IMR-90 (cell line): ENCODE data around the gene SNTN. TPM values are rescaled to one million over a fixed set of nuclear protein-coding genes. Genes with fewer than 3 reads are reported as not detected.

Experiments used
- ATAC-seq: fragments of 200-7000 bp; cut with Tn5 transposase; 2 replicates; pipeline ENCODE4 v1.9.1; 2020; ENCODE audit warnings: low read depth, mild to moderate bottlenecking, moderate library complexity
- BruUV-seq: library from RNA; stranded (reverse); fragments of 400-500 nt; replicated peaks from 2 replicates; lab custom pipeline; 2021; lab: Mats Ljungman, UMichigan
- CTCF ChIA-PET: fragments of 300-600 bp; formaldehyde crosslinking; extraction: SDS; loops from one replicate; lab custom pipeline; 2021; ENCODE audit warnings: antibody characterized with exemption; lab: Yijun Ruan, JAX
- POLR2A ChIA-PET: fragments of 300-600 bp; sonication (Branson Sonifier 250); formaldehyde crosslinking; loops from one replicate; lab custom pipeline; 2022; ENCODE audit warnings: antibody characterized with exemption; ENCODE audit not compliant: unreplicated experiment; lab: Charles Lee
- DNase-seq: peaks from one replicate; pipeline ENCODE4 v3.0.0; 2013
- H2AFZ ChIP-seq: replicated peaks from 2 replicates; pipeline ENCODE3; 2013; ENCODE audit warnings: low read length, mild to moderate bottlenecking; ENCODE audit not compliant: poor library complexity
- H2AK5ac ChIP-seq: 2 replicates; pipeline ENCODE4 v1.6.1; 2013; ENCODE audit warnings: low read depth, low read length, inconsistent platforms
- H2AK9ac ChIP-seq: replicated peaks from 2 replicates; pipeline ENCODE3; 2013; ENCODE audit warnings: mild to moderate bottlenecking, low read depth, low read length, moderate library complexity; ENCODE audit not compliant: poor library complexity
- H2BK120ac ChIP-seq: 2 replicates; pipeline ENCODE4 v1.6.1; 2013; ENCODE audit warnings: low read depth, low read length, inconsistent platforms
- H2BK15ac ChIP-seq: 3 replicates; pipeline ENCODE4 v1.6.1; 2013; ENCODE audit warnings: low read depth, low read length, inconsistent platforms
- H2BK20ac ChIP-seq: 2 replicates; pipeline ENCODE4 v1.6.1; 2013; ENCODE audit warnings: low read depth, mild to moderate bottlenecking, inconsistent platforms, low read length, moderate library complexity
- H2BK5ac ChIP-seq: 2 replicates; pipeline ENCODE4 v1.6.1; 2013; ENCODE audit warnings: mild to moderate bottlenecking, low read depth, low read length, inconsistent platforms; ENCODE audit not compliant: poor library complexity, severe bottlenecking
- H3K14ac ChIP-seq: replicated peaks from 2 replicates; pipeline ENCODE4 v1.6.1; 2013; ENCODE audit warnings: low read depth, low read length, inconsistent platforms
- H3K18ac ChIP-seq: 2 replicates; pipeline ENCODE4 v1.6.1; 2013; ENCODE audit warnings: low read depth, low read length, control low read depth
- H3K23ac ChIP-seq: 2 replicates; pipeline ENCODE4 v1.6.1; 2013; ENCODE audit warnings: low read depth, low read length, inconsistent platforms
- H3K27ac ChIP-seq: 2 replicates; pipeline ENCODE4 v1.5.1; 2013; ENCODE audit warnings: mild to moderate bottlenecking, control low read depth, low read length; ENCODE audit not compliant: insufficient read depth
- H3K27me3 ChIP-seq: 2 replicates; pipeline ENCODE4 v1.6.1; 2013; ENCODE audit warnings: low read length; ENCODE audit not compliant: control insufficient read depth, insufficient read depth
- H3K36me3 ChIP-seq: 2 replicates; pipeline ENCODE4 v1.6.1; 2013; ENCODE audit warnings: low read length, mixed read lengths; ENCODE audit not compliant: control insufficient read depth, insufficient read depth
- H3K4ac ChIP-seq: 2 replicates; pipeline ENCODE4 v1.6.1; 2013; ENCODE audit warnings: low read depth, low read length, inconsistent platforms
- H3K4me1 ChIP-seq: 2 replicates; pipeline ENCODE4 v1.6.1; 2013; ENCODE audit warnings: low read length, mixed read lengths; ENCODE audit not compliant: control insufficient read depth, insufficient read depth
- H3K4me2 ChIP-seq: 2 replicates; pipeline ENCODE4 v1.6.1; 2013; ENCODE audit warnings: low read depth, mild to moderate bottlenecking, control low read depth, low read length, moderate library complexity
- H3K4me3 ChIP-seq: 2 replicates; pipeline ENCODE4 v1.5.1; 2013; ENCODE audit warnings: low read depth, mild to moderate bottlenecking, control low read depth, low read length, moderate library complexity; ENCODE audit not compliant: insufficient read depth
- H3K56ac ChIP-seq: 2 replicates; pipeline ENCODE4 v1.6.1; 2013; ENCODE audit warnings: low read length, inconsistent platforms; ENCODE audit not compliant: insufficient read depth; ENCODE audit errors: extremely low read depth
- H3K79me1 ChIP-seq, 2 experiments: 2 replicates each; pipeline ENCODE4 v1.6.1; 2013; ENCODE audit warnings: low read length in 2 of 2, inconsistent platforms in 1 of 2, low read depth in 1 of 2
- H3K9ac ChIP-seq: 2 replicates; pipeline ENCODE4 v1.6.1; 2013; ENCODE audit warnings: low read depth, low read length, control low read depth
- H3K9me1 ChIP-seq: 2 replicates; pipeline ENCODE4 v1.6.1; 2013; ENCODE audit warnings: low read length, inconsistent platforms; ENCODE audit not compliant: insufficient read depth
- H3K9me3 ChIP-seq: 2 replicates; pipeline ENCODE4 v1.6.1; 2013; ENCODE audit warnings: low read length; ENCODE audit not compliant: control insufficient read depth, insufficient read depth
- H4K20me1 ChIP-seq: 2 replicates; pipeline ENCODE4 v1.6.1; 2013; ENCODE audit warnings: low read length, inconsistent platforms; ENCODE audit not compliant: insufficient read depth
- H4K5ac ChIP-seq: 2 replicates; pipeline ENCODE4 v1.6.1; 2013; ENCODE audit warnings: mild to moderate bottlenecking, low read depth, low read length, control low read depth
- H4K8ac ChIP-seq, 2 experiments: 2 replicates each; pipeline ENCODE4 v1.6.1; 2013; ENCODE audit warnings: low read depth in 2 of 2, low read length in 2 of 2, control low read depth in 1 of 2, inconsistent platforms in 1 of 2
- H4K91ac ChIP-seq: 2 replicates; pipeline ENCODE4 v1.6.1; 2013; ENCODE audit warnings: low read depth, low read length, inconsistent platforms; ENCODE audit not compliant: insufficient read depth
- BHLHE40 ChIP-seq: fragments of 150-350 bp; IDR thresholded peaks from 2 replicates; pipeline ENCODE4 v1.6.1; 2016; ENCODE audit warnings: mild to moderate bottlenecking, low read depth, low read length
- CEBPB ChIP-seq: IDR thresholded peaks from 2 replicates; pipeline ENCODE4 v1.6.1; 2012; ENCODE audit warnings: low read depth, low read length, improper control_type of control experiment
- CHD1 ChIP-seq: IDR thresholded peaks from 2 replicates; pipeline ENCODE4 v1.6.1; 2012; ENCODE audit warnings: low read depth, low read length, improper control_type of control experiment
- CTCF ChIP-seq: conservative IDR thresholded peaks from 2 replicates; pipeline ENCODE4 v1.5.1; 2012; ENCODE audit warnings: mild to moderate bottlenecking, low read depth, low read length, improper control_type of control experiment
- ELK1 ChIP-seq: fragments of 150-350 bp; IDR thresholded peaks from 2 replicates; pipeline ENCODE4 v1.6.1; 2016; ENCODE audit warnings: low read depth, mild to moderate bottlenecking, low read length, moderate library complexity, borderline replicate concordance
- FOS ChIP-seq: fragments of 150-350 bp; IDR thresholded peaks from 2 replicates; pipeline ENCODE4 v1.6.1; 2016; ENCODE audit warnings: low read depth, low read length
- MAFK ChIP-seq: IDR thresholded peaks from 2 replicates; pipeline ENCODE4 v1.6.1; 2012; ENCODE audit warnings: low read depth, low read length, improper control_type of control experiment
- MAZ ChIP-seq: IDR thresholded peaks from 2 replicates; pipeline ENCODE4 v1.6.1; 2012; ENCODE audit warnings: low read depth, mild to moderate bottlenecking, low read length, improper control_type of control experiment, moderate library complexity, borderline replicate concordance
- MXI1 ChIP-seq: IDR thresholded peaks from 2 replicates; pipeline ENCODE4 v1.6.1; 2012; ENCODE audit warnings: low read depth, mild to moderate bottlenecking, low read length, moderate library complexity, borderline replicate concordance
- NFE2L2 ChIP-seq: fragments of 150-350 bp; IDR thresholded peaks from 2 replicates; pipeline ENCODE4 v1.6.1; 2016; ENCODE audit warnings: low read depth, mild to moderate bottlenecking, low read length
- POLR2A ChIP-seq: IDR thresholded peaks from 2 replicates; pipeline ENCODE4 v1.6.1; 2012; ENCODE audit warnings: mild to moderate bottlenecking, low read depth, low read length
- RAD21 ChIP-seq: IDR thresholded peaks from 2 replicates; pipeline ENCODE4 v1.6.1; 2012; ENCODE audit warnings: low read length, improper control_type of control experiment
- RCOR1 ChIP-seq: IDR thresholded peaks from 2 replicates; pipeline ENCODE4 v1.6.1; 2012; ENCODE audit warnings: mild to moderate bottlenecking, low read length, improper control_type of control experiment; ENCODE audit not compliant: insufficient replicate concordance
- RFX5 ChIP-seq: IDR thresholded peaks from 2 replicates; pipeline ENCODE4 v1.8.0; 2012; ENCODE audit warnings: low read depth, mild to moderate bottlenecking, low read length, moderate library complexity
- SMC3 ChIP-seq: fragments of 150-350 bp; IDR thresholded peaks from 2 replicates; pipeline ENCODE4 v1.6.1; 2016; ENCODE audit warnings: low read depth, mild to moderate bottlenecking, antibody characterized with exemption, low read length, moderate library complexity
- USF2 ChIP-seq: fragments of 150-350 bp; IDR thresholded peaks from 2 replicates; pipeline ENCODE4 v1.6.1; 2017; ENCODE audit warnings: mild to moderate bottlenecking, antibody characterized with exemption, low read length, low read depth
- WGBS, 2 experiments: methylation state at CpG; one replicate each; pipeline versions ENCODE4 v1.1.5 to v1.1.7; 2013; ENCODE audit warnings: missing lambda C conversion rate in 2 of 2; ENCODE audit not compliant: insufficient read length in 1 of 2; ENCODE audit errors: extremely low coverage in 2 of 2; 5-methylcytosine and 5-hydroxymethylcytosine counted together
- dilution Hi-C: fragments of 300-500 bp; cut with HindIII; formaldehyde crosslinking; loops from one replicate; pipeline ENCODE4 v1.14.3; 2018; ENCODE audit warnings: low sequenced_read_pairs; ENCODE audit not compliant: unreplicated experiment
- in situ Hi-C: fragments of 300-500 bp; cut with MboI; formaldehyde crosslinking; loops from 3 replicates; pipeline ENCODE4 v1.14.3; 2019; ENCODE audit warnings: low sequenced_read_pairs, inconsistent platforms, mixed read lengths
- intact Hi-C: fragments of 100-400 bp; cut with micrococcal nuclease; formaldehyde crosslinking; loops from 2 replicates; pipeline ENCODE4 v1.10.0; 2022
- polyA plus RNA-seq, 3 experiments: library from polyadenylated mRNA; depleted of rRNA; stranded (reverse); fragments of >200 nt; gene quantifications; 2 replicates each; pipeline ENCODE4 v1.2.3, GENCODE V29; 2012; ENCODE audit warnings: low replicate concordance in 1 of 3
- total RNA-seq: library from RNA; depleted of rRNA; stranded (reverse); fragments of >200 nt; gene quantifications from 2 replicates; pipeline ENCODE4 v1.2.3, GENCODE V29; 2012

Gene SNTN
- total and polyA plus RNA-seq, 2 of the 4 experiments (the other 2 are of a cell fraction), result not detected

GRCh38 chr3:63685340-63685739 is 32.9 kb downstream of the SNTN start:
- Histone ChIP-seq H3K4me2 (no peak overlapping the region), H3K27ac (no peak overlapping the region), H3K14ac (no peak overlapping the region), H2AFZ (no peak overlapping the region), H3K4me1 (no peaks in the 10 kb centered on the region), H3K18ac (no peak overlapping the region), H4K8ac (no peak overlapping the region), H3K23ac (no peak overlapping the region), H3K79me1 (no peaks in the 10 kb centered on the region), H2BK5ac (no peak overlapping the region), H2AK9ac (no peak overlapping the region), H2BK20ac (no peak overlapping the region), H2BK120ac (no peak overlapping the region), H4K91ac (no peak overlapping the region), H3K27me3 (no peaks in the 10 kb centered on the region; the same call in 1 of the 2 replicates), H3K56ac (no peak overlapping the region), H4K20me1 (no peaks in the 10 kb centered on the region), H3K36me3 (no peaks in the 10 kb centered on the region), H3K9me3 (no peaks in the 10 kb centered on the region), H3K4ac (no peak overlapping the region), H3K9me1 (no peaks in the 10 kb centered on the region), H3K4me3 (no peak overlapping the region), H2BK15ac (no peak overlapping the region), H4K5ac (no peak overlapping the region), H2AK5ac (no peak overlapping the region), H3K9ac (no peak overlapping the region)
- BruUV-seq, result no TSS peak
- POLR2A ChIA-PET, result no interaction called here
- ATAC-seq (no peak), DNase-seq (no peak)
- TF ChIP-seq POLR2A (no peak), ELK1 (no peak), MXI1 (no peak), CHD1 (no peak), USF2 (no peak), BHLHE40 (no peak), MAFK (no peak), RCOR1 (no peak), FOS (no peak), MAZ (no peak), SMC3 (no peak), RAD21 (no peak), RFX5 (no peak), CEBPB (no peak), NFE2L2 (no peak), CTCF (no peak)
- dilution Hi-C loops (no loop called here), intact Hi-C loops (no loop called here), in situ Hi-C loops (no loop called here)
- CTCF ChIA-PET, result interaction anchor here (0.6 to 0.8 kb wide), 3 partner anchors 10 to 1236 kb away, joined by 3 to 4 read pairs (median 4); no protein-coding TSS in a partner anchor
- WGBS, 2 experiments, result no CpG with 5 or more reads among the region's 2 CpGs
